Esophagus muscularis mucosa (tissue), 3 donors: ENCODE results near the gene ANKRD11.

Source experiments
- EP300 ChIP-seq: sonication (generic); formaldehyde crosslinking; IDR thresholded peaks from one replicate; pipeline ENCODE4 v1.6.1; 2017; ENCODE audit warnings: antibody characterized with exemption
- TF ChIP-seq, protein P1 (sequence below), 3 experiments: fragments of 200-600 bp in 2 of 3; fragments of 450-650 bp in 1 of 3; sonication (generic) in 2 of 3; IDR thresholded peaks; one replicate each; pipeline ENCODE4 v1.5.1; 2017 to 2019; ENCODE audit warnings: antibody characterized with exemption in 3 of 3, mild to moderate bottlenecking in 2 of 3, moderate library complexity in 1 of 3

DNA sequence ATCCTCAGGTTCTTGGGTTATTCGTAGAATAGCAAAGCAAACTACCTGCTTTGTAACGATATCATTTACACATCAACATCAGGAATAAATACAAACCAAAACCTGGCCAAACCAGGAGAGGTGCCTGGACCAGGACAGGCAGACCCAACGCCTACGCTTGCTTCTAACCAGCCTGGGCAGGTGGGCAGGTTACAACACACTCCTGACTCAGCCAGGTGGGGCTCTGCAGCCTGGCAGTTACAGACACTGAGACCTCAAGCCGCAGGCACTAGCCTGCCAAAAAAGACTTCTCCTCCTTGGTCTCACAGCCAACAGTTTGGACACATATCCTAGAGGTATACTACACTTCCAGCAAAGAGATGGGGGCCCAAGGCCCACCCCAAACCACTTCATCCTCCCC lies 14.0 kb downstream of the ANKRD11 start:
- TF ChIP-seq, protein P1, sequence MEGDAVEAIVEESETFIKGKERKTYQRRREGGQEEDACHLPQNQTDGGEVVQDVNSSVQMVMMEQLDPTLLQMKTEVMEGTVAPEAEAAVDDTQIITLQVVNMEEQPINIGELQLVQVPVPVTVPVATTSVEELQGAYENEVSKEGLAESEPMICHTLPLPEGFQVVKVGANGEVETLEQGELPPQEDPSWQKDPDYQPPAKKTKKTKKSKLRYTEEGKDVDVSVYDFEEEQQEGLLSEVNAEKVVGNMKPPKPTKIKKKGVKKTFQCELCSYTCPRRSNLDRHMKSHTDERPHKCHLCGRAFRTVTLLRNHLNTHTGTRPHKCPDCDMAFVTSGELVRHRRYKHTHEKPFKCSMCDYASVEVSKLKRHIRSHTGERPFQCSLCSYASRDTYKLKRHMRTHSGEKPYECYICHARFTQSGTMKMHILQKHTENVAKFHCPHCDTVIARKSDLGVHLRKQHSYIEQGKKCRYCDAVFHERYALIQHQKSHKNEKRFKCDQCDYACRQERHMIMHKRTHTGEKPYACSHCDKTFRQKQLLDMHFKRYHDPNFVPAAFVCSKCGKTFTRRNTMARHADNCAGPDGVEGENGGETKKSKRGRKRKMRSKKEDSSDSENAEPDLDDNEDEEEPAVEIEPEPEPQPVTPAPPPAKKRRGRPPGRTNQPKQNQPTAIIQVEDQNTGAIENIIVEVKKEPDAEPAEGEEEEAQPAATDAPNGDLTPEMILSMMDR (IDR thresholded peaks at IDR 0.05): no peak
- no peak for TF ChIP-seq EP300
